H1 (cell line): ENCODE results near the gene OR5B3. TPM values are rescaled to one million over a fixed set of nuclear protein-coding genes. Genes with fewer than 3 reads are reported as not detected.

Experiments used
- CTCF ChIA-PET: fragments of 300-600 bp; sonication (Branson Sonifier 250); formaldehyde crosslinking; loops from one replicate; lab custom pipeline; 2021; ENCODE audit not compliant: partially characterized antibody; lab: Charles Lee
- POLR2A ChIA-PET: fragments of 300-600 bp; sonication (Branson Sonifier 250); formaldehyde crosslinking; loops from one replicate; lab custom pipeline; 2021; ENCODE audit warnings: inconsistent platforms; ENCODE audit not compliant: partially characterized antibody; lab: Charles Lee
- DNase-seq, 2 experiments: peaks; one replicate each; pipeline versions ENCODE4 v3.0.0 to v3.0.0-alpha.2; 2010 to 2022; ENCODE audit warnings: low spot score in 2 of 2, low read depth in 1 of 2, mixed read lengths in 1 of 2
- FAIRE-seq: peaks from 2 replicates; lab custom pipeline; 2011; peaks lifted over from hg19 to GRCh38; lab: Jason Lieb, UNC
- H2AFZ ChIP-seq: 2 replicates; pipeline ENCODE4 v1.8.1; 2012; ENCODE audit warnings: low read length, inconsistent platforms
- H2AK5ac ChIP-seq: 2 replicates; pipeline ENCODE4 v1.6.1; 2013; ENCODE audit warnings: low read depth, low read length
- H2BK120ac ChIP-seq: replicated peaks from 2 replicates; pipeline ENCODE3; 2013; ENCODE audit warnings: low read depth, low read length, inconsistent platforms
- H2BK12ac ChIP-seq: 2 replicates; pipeline ENCODE4 v1.6.1; 2013; ENCODE audit warnings: low read depth, low read length
- H2BK15ac ChIP-seq: 2 replicates; pipeline ENCODE4 v1.6.1; 2013; ENCODE audit warnings: low read length
- H2BK20ac ChIP-seq: 2 replicates; pipeline ENCODE4 v1.6.1; 2013; ENCODE audit warnings: low read length
- H2BK5ac ChIP-seq: 2 replicates; pipeline ENCODE4 v1.6.1; 2013; ENCODE audit warnings: low read depth, low read length
- H3K14ac ChIP-seq: 2 replicates; pipeline ENCODE4 v1.6.1; 2013; ENCODE audit warnings: inconsistent platforms; ENCODE audit not compliant: insufficient read length
- H3K18ac ChIP-seq: 2 replicates; pipeline ENCODE4 v1.6.1; 2013; ENCODE audit warnings: low read length; ENCODE audit errors: extremely low read depth
- H3K23ac ChIP-seq: 2 replicates; pipeline ENCODE4 v1.6.1; 2013; ENCODE audit warnings: inconsistent platforms; ENCODE audit not compliant: insufficient read length
- H3K23me2 ChIP-seq: 2 replicates; pipeline ENCODE4 v1.6.1; 2013; ENCODE audit warnings: low read depth, low read length
- H3K27ac ChIP-seq: 2 replicates; pipeline ENCODE4 v1.6.1; 2011; ENCODE audit warnings: low read depth, low read length, inconsistent platforms
- H3K27me3 ChIP-seq, 4 experiments: replicated peaks in 1 of 4; 1 replicate in 1 of 4; 2 replicates in 3 of 4; pipeline versions ENCODE4 v1.6.1 to v1.8.1; 2011 to 2013; ENCODE audit warnings: low read length in 3 of 4, mild to moderate bottlenecking in 3 of 4, inconsistent platforms in 2 of 4, mixed read lengths in 2 of 4, moderate library complexity in 1 of 4; ENCODE audit not compliant: control insufficient read depth in 3 of 4, insufficient read depth in 3 of 4; ENCODE audit errors: extremely low read depth in 1 of 4
- H3K36me3 ChIP-seq, 4 experiments: 2 replicates each; pipeline versions ENCODE4 v1.6.1 to v1.8.1; 2011 to 2013; ENCODE audit warnings: mild to moderate bottlenecking in 4 of 4, low read length in 3 of 4, moderate library complexity in 2 of 4, control low read depth in 1 of 4, inconsistent platforms in 1 of 4; ENCODE audit not compliant: insufficient read depth in 4 of 4, control insufficient read depth in 2 of 4
- H3K4ac ChIP-seq: replicated peaks from 2 replicates; pipeline ENCODE3; 2013; ENCODE audit warnings: low read length, low read depth, mixed read lengths, inconsistent platforms; ENCODE audit not compliant: insufficient read length
- H3K4me1 ChIP-seq, 4 experiments: replicated peaks in 1 of 4; 1 replicate in 1 of 4; 2 replicates in 3 of 4; pipeline versions ENCODE4 v1.6.1 to v1.8.1; 2011 to 2013; ENCODE audit warnings: low read length in 3 of 4, inconsistent platforms in 2 of 4, mixed read lengths in 1 of 4; ENCODE audit not compliant: insufficient read depth in 4 of 4, control insufficient read depth in 3 of 4
- H3K4me2 ChIP-seq, 2 experiments: 2 replicates each; pipeline versions ENCODE4 v1.6.1 to v1.8.1; 2011 to 2013; ENCODE audit warnings: low read depth in 2 of 2, low read length in 2 of 2, control low read depth in 1 of 2, inconsistent platforms in 1 of 2, mild to moderate bottlenecking in 1 of 2; ENCODE audit not compliant: insufficient read depth in 1 of 2
- H3K4me3 ChIP-seq, 4 experiments: fragments of 200-600, 300-600 bp in 1 of 4; sonication (generic), shearing (Covaris generic), sonication (Bioruptor Twin) in 1 of 4; 2 replicates each; pipeline versions ENCODE4 v1.5.1 to v1.8.1; 2011 to 2016; ENCODE audit warnings: low read length in 4 of 4, low read depth in 3 of 4, control low read depth in 2 of 4, inconsistent platforms in 2 of 4, mild to moderate bottlenecking in 2 of 4, mixed read lengths in 1 of 4, moderate library complexity in 1 of 4; ENCODE audit not compliant: insufficient read depth in 2 of 4; ENCODE audit errors: extremely low read depth in 1 of 4
- H3K56ac ChIP-seq: replicated peaks from 2 replicates; pipeline ENCODE3; 2013; ENCODE audit warnings: low read depth, mild to moderate bottlenecking, mixed read lengths, low read length, inconsistent platforms; ENCODE audit not compliant: insufficient read length
- H3K79me1 ChIP-seq: 2 replicates; pipeline ENCODE4 v1.6.1; 2013; ENCODE audit warnings: low read depth, low read length, control low read depth
- H3K79me2 ChIP-seq, 2 experiments: 2 replicates each; pipeline versions ENCODE4 v1.6.1 to v1.8.1; 2012 to 2013; ENCODE audit warnings: low read length in 2 of 2, mild to moderate bottlenecking in 2 of 2, inconsistent platforms in 1 of 2; ENCODE audit not compliant: insufficient read depth in 2 of 2, control insufficient read depth in 1 of 2
- H3K9ac ChIP-seq, 4 experiments: replicated peaks in 1 of 4; 1 replicate in 1 of 4; 2 replicates in 3 of 4; pipeline versions ENCODE4 v1.6.1 to v1.8.1; 2011 to 2013; ENCODE audit warnings: low read depth in 3 of 4, low read length in 3 of 4, control low read depth in 2 of 4, mild to moderate bottlenecking in 2 of 4, moderate library complexity in 2 of 4, inconsistent platforms in 1 of 4; ENCODE audit errors: extremely low read depth in 1 of 4
- H3K9me3 ChIP-seq, 2 experiments: 2 replicates each; pipeline versions ENCODE4 v1.6.1 to v1.8.1; 2012 to 2013; ENCODE audit warnings: mild to moderate bottlenecking in 2 of 2, moderate library complexity in 2 of 2, control low read depth in 1 of 2, inconsistent platforms in 1 of 2, low read depth in 1 of 2, low read length in 1 of 2, mixed read lengths in 1 of 2; ENCODE audit not compliant: insufficient read depth in 2 of 2
- H4K20me1 ChIP-seq, 2 experiments: replicated peaks in 1 of 2; 2 replicates each; pipeline versions ENCODE3 to v1.8.1; 2011 to 2013; ENCODE audit warnings: inconsistent platforms in 2 of 2, low read length in 2 of 2, mild to moderate bottlenecking in 1 of 2; ENCODE audit not compliant: insufficient read depth in 2 of 2, control insufficient read depth in 1 of 2
- H4K5ac ChIP-seq: 2 replicates; pipeline ENCODE4 v1.6.1; 2013; ENCODE audit warnings: low read length, low read depth, mixed read lengths, inconsistent platforms; ENCODE audit not compliant: insufficient read length
- H4K8ac ChIP-seq: 2 replicates; pipeline ENCODE4 v1.8.0; 2013; ENCODE audit warnings: mild to moderate bottlenecking, moderate library complexity, low read length, inconsistent platforms; ENCODE audit not compliant: insufficient read depth; ENCODE audit errors: extremely low read depth
- H4K91ac ChIP-seq: replicated peaks from 2 replicates; pipeline ENCODE3; 2013; ENCODE audit warnings: low read length, mixed read lengths, inconsistent platforms; ENCODE audit not compliant: insufficient read length
- JUND ChIP-seq: IDR thresholded peaks from 2 replicates; pipeline ENCODE4 v1.6.1; 2011; ENCODE audit warnings: mild to moderate bottlenecking, improper control_type of control experiment, low read length
- SRF ChIP-seq: IDR thresholded peaks from 2 replicates; pipeline ENCODE4 v1.6.1; 2011; ENCODE audit warnings: mild to moderate bottlenecking, low read depth, low read length, moderate library complexity
- polyA plus RNA-seq, 7 experiments: library from polyadenylated mRNA; depleted of rRNA in 3 of 7; stranded (reverse) in 5 of 7; unstranded in 2 of 7; fragments of >200 nt in 5 of 7; fragments of 200-250 nt in 2 of 7; gene quantifications; 1 replicate in 5 of 7; 2 replicates in 1 of 7; 4 replicates in 1 of 7; pipeline versions ENCODE4 v1.2.1 to v1.2.3, GENCODE V29; 2011 to 2013; ENCODE audit warnings: missing spikeins in 2 of 7, mixed read lengths in 2 of 7
- total RNA-seq: library from RNA; stranded (reverse); fragmentation: NEBNext Ultra II Directional; extraction: Animal tissue kit (Norgen Biotek cat#: 25700); gene quantifications from 2 replicates; pipeline ENCODE4 v1.2.1, GENCODE V29; 2021

Gene OR5B3
- total and polyA plus RNA-seq, 2 of the 8 experiments (the other 6 are each of a cell fraction or from before 2014, with no cell fraction given), result not detected

GRCh38 chr11:58394195-58394594, 12.5 kb downstream of the OR5B3 start:
- H2AK5ac ChIP-seq, result no peak overlapping the region
- TF ChIP-seq SRF (no peak), JUND (no peak)

More at GRCh38 chr11:58394195-58394594, 12.5 kb downstream of the OR5B3 start:
- Histone ChIP-seq H4K20me1 (no peaks in the 10 kb centered on the region), H3K14ac (no peak overlapping the region), H3K4me1 (no peaks in the 10 kb centered on the region), H4K5ac (no peak overlapping the region), H2BK12ac (no peak overlapping the region), H3K27me3 (no peaks in the 10 kb centered on the region), H3K4me2 (no peak overlapping the region), H3K27ac (no peak overlapping the region), H2BK15ac (no peak overlapping the region), H3K4ac (no peak overlapping the region), H2AFZ (no peak overlapping the region), H3K4me3 (no peak overlapping the region), H3K23me2 (no peaks in the 10 kb centered on the region), H3K79me1 (no peaks in the 10 kb centered on the region), H3K36me3 (no peaks in the 10 kb centered on the region), H3K79me2 (no peaks in the 10 kb centered on the region), H3K9me3 (peaks cover 10 to 22% of the 10 kb centered on the region in 2 experiments), H3K56ac (no peak overlapping the region), H2BK120ac (no peak overlapping the region), H2BK5ac (no peak overlapping the region), H4K91ac (no peak overlapping the region), H4K8ac (no peak overlapping the region), H3K18ac (no peak overlapping the region), H2BK20ac (no peak overlapping the region), H3K23ac (no peak overlapping the region), H3K9ac (no peak overlapping the region)
- POLR2A ChIA-PET, result no interaction called here
- DNase-seq (no peak), FAIRE-seq (no peak)
- CTCF ChIA-PET, result no interaction called here
